Measurements from ENCODE around the gene ASXL3. TPM values are rescaled to one million over a fixed set of nuclear protein-coding genes. Genes with fewer than 3 reads are reported as not detected.

The ASXL3 gene
- total and polyA plus RNA-seq, 2 donors (not counting 3 experiments of a cell fraction or from before 2014, with no cell fraction given), result 0.07 to 0.27 TPM

- H4K20me1 ChIP-seq (replicated peaks; ENCODE audit: control insufficient read depth, extremely low read depth, insufficient read depth, low read length), result no peaks in the 10 kb centered on the region
- intact Hi-C loops (cut with micrococcal nuclease), result no loop called here
- H3K27ac ChIP-seq (ENCODE audit: insufficient read depth, low read depth, low read length), result no peak overlapping the region
- H3K9me3 ChIP-seq (replicated peaks; ENCODE audit: control insufficient read depth, insufficient read depth, low read length), result no peaks in the 10 kb centered on the region
- no peak overlapping the region for H3K4me3 ChIP-seq (replicated peaks in 1 of 3; ENCODE audit: insufficient read depth in 1 of 3, low read depth in 1 of 3, low read length in 3 of 3)
- no peak overlapping the region for H3K9ac ChIP-seq (replicated peaks; ENCODE audit: extremely low read depth, insufficient read depth, low read length)
- H3K36me3 ChIP-seq (ENCODE audit: control insufficient read depth in 2 of 2, extremely low read depth in 1 of 2, insufficient read depth in 2 of 2, low read length in 2 of 2), result no peaks in the 10 kb centered on the region
- DNase-seq (ENCODE audit: low read depth, low spot score) (no peak), FAIRE-seq (no peak)
- H3K4me1 ChIP-seq (ENCODE audit: control insufficient read depth, extremely low read depth, insufficient read depth, low read length), result no peaks in the 10 kb centered on the region
- no peaks in the 10 kb centered on the region for H3K27me3 ChIP-seq (ENCODE audit: control insufficient read depth in 2 of 2, insufficient read depth in 2 of 2, low read length in 2 of 2)
- BruUV-seq (replicated peaks), result no TSS peak
- no peaks in the 10 kb centered on the region for H3K9me1 ChIP-seq (replicated peaks; ENCODE audit: control insufficient read depth, extremely low read depth, insufficient read depth, low read length)
- ChIA-PET POLR2A (no interaction called here), CTCF (no interaction called here)
- TF ChIP-seq POLR2AphosphoS5 (IDR thresholded peaks at IDR 0.05; ENCODE audit: insufficient read depth, low read depth, low read length) (no peak), EZH2 (IDR thresholded peaks at IDR 0.05; ENCODE audit: borderline replicate concordance, low read depth, low read length, severe bottlenecking) (no peak), MYC (IDR thresholded peaks at IDR 0.05; ENCODE audit: low read depth, low read length) (no peak), FOS (IDR thresholded peaks at IDR 0.05; ENCODE audit: borderline replicate concordance, insufficient read depth, low read length) (no peak), MAX (IDR thresholded peaks at IDR 0.05; ENCODE audit: insufficient read depth, insufficient read length) (no peak), JUN (IDR thresholded peaks at IDR 0.05; ENCODE audit: borderline replicate concordance, insufficient read depth, insufficient read length, low read depth) (no peak), CTCF (IDR thresholded peaks at IDR 0.05; ENCODE audit: extremely low read depth in 1 of 2, insufficient read depth in 1 of 2, low read depth in 1 of 2, low read length in 2 of 2) (no peak), GATA2 (IDR thresholded peaks at IDR 0.05; ENCODE audit: insufficient read depth, insufficient read length, low read depth, low read length) (no peak), POLR2A (IDR thresholded peaks at IDR 0.05; ENCODE audit: low read depth, low read length) (no peak)
- H3K79me2 ChIP-seq (ENCODE audit: control insufficient read depth, insufficient read depth, low read length), result no peaks in the 10 kb centered on the region
- no peak overlapping the region for H3K4me2 ChIP-seq (ENCODE audit: insufficient read depth, low read length)
- dilution Hi-C loops (cut with MboI; ENCODE audit: extremely low pct_ligation_motif_present, low sequenced_read_pairs), result no loop called here
- no peak overlapping the region for H2AFZ ChIP-seq (ENCODE audit: low read depth, low read length)
Observed at GRCh38 chr18:33706391-33706790, 128.4 kb downstream of the ASXL3 start.
